Activated T-cell treated with anti-CD3 and anti-CD28 coated beads, Interleukin-2, amount 50 U/mL, for 24 hours (primary cell): Measurements from ENCODE around the gene RPL35.
A peak's percentile ranks its signal among the peaks of the same experiment; 100 is the strongest.

Source experiments
- DNase-seq: peaks from one replicate; pipeline ENCODE4 v3.0.0-alpha.2; 2020
- H3K27ac Mint-ChIP-seq: 2 replicates; pipeline ENCODE4 v1.8.0; 2020; ENCODE audit warnings: mild to moderate bottlenecking, mixed read lengths
- H3K27me3 Mint-ChIP-seq: 2 replicates; pipeline ENCODE4 v1.8.0; 2020; ENCODE audit warnings: mixed read lengths
- H3K36me3 Mint-ChIP-seq: 2 replicates; pipeline ENCODE4 v1.8.0; 2020; ENCODE audit warnings: low read depth, mixed read lengths
- H3K4me1 Mint-ChIP-seq: 2 replicates; pipeline ENCODE4 v1.8.0; 2020; ENCODE audit warnings: low read depth, mixed read lengths
- H3K4me3 Mint-ChIP-seq: 2 replicates; pipeline ENCODE4 v1.8.0; 2020; ENCODE audit warnings: mild to moderate bottlenecking, moderate library complexity, mixed read lengths
- H3K9me3 Mint-ChIP-seq: 2 replicates; pipeline ENCODE4 v1.8.0; 2020; ENCODE audit warnings: mixed read lengths

Gene RPL35

DNA sequence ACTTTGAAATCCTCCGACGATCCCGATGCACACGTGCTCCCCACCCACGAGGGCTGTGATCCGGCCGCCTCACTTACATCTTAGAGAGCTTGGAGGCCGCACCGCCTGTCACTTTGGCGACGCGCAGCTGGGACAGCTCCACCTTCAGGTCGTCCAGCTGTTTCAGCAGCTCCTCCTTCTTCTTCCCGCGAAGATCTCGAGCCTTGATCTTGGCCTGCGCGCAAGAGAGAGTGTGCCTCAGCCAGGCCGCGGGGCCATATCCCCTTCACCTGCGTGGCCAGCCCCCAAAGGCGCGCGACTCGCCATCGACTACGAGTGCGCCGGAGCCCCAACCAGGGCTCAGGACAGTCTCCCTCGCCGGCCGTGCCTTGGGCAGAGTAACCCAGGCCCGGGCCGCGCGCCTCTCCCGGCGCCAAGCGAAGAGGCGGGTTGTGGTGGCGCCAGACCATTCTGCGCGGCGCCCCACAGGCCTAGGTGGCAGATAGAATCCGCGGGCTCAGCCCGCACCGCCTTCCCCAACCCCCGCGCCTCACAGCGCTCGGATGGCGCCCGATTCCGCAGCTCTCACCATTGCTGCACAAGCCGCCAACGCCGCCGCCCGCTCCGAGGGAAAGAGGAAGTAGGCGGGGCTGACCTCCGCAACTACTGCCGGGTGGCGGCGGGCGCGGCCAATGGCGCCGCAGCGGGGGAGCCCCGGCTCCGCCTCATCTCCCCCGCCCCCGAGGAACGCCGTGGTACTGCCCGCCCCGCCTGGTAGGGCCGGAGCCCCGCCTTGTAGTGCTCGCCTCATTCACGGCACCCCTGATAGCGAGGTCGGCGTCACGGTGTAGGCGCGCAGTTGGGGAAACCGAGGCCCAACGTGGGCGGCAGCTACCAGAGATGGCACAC, at the start of gene RPL35, which contains the start of gene ARPC5L:
Gene RPL35 (minus strand): TSS at position 616 of the 888 bp plus-strand sequence. CDS start 45 bp downstream, at position 571.
Gene ARPC5L (plus strand): TSS at position 789 of the 888 bp plus-strand sequence. CDS start 7,161 bp downstream, outside the sequence.
- Mint-ChIP-seq H3K9me3 (no peaks in the 10 kb centered on the region), H3K27ac (peak within 1 kb of the TSS; percentile 98), H3K27me3 (no peaks in the 10 kb centered on the region), H3K4me1 (peaks cover 50% of the 10 kb centered on the region), H3K36me3 (peaks cover 59% of the 10 kb centered on the region), H3K4me3 (peak within 1 kb of the TSS; percentile 92)
- DNase-seq = peak; percentile 96

DNA sequence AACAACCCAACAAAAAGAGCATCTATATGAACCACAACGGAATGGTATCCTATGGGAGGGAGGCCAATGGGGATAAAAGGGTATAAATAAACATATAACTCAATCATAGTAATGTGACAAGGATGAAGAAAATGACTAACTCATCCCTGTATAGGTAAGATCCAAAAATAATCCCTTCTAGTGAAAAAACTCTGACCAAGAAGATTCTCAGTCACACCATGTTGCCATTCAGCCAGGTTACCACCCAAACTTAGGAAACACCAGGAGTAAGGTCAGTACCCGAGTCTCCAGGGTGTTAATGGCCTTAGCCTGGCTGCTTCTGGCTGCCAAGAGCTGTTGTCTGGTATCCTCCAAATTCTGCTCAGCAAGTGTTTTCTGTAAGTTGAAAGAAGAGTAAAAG, 46.3 kb upstream of the RPL35 start:
- DNase-seq = no peak
- peaks cover 67% of the 10 kb centered on the region for H3K36me3 Mint-ChIP-seq
- H3K4me3 Mint-ChIP-seq = no peak overlapping the region
- no peak overlapping the region for H3K27ac Mint-ChIP-seq
- H3K4me1 Mint-ChIP-seq = no peaks in the 10 kb centered on the region
- H3K9me3 Mint-ChIP-seq = no peaks in the 10 kb centered on the region
- H3K27me3 Mint-ChIP-seq = no peaks in the 10 kb centered on the region

DNA sequence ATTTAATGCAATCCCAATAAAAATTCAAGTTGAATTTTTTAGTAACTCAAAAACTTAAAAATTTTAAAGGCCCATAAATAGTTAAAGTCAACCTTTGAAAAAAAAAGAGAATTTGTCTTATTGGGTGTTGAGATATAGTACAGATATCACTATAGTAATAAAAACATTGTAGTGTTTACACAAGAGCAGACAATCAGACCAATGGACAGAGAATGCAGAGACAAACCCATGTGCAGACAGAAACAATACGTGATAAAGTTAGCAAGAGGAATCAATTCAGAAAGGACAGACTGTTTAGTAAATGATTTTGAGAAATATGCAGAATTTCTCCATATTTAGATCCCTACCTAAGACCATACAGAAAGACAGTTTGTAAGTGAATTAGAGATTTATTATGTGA, 45.2 kb upstream of the RPL35 start:
- Mint-ChIP-seq H3K9me3 (no peaks in the 10 kb centered on the region), H3K4me3 (no peak overlapping the region), H3K27ac (no peak overlapping the region), H3K4me1 (no peaks in the 10 kb centered on the region), H3K36me3 (peaks cover 66% of the 10 kb centered on the region), H3K27me3 (no peaks in the 10 kb centered on the region)
- no peak for DNase-seq

DNA sequence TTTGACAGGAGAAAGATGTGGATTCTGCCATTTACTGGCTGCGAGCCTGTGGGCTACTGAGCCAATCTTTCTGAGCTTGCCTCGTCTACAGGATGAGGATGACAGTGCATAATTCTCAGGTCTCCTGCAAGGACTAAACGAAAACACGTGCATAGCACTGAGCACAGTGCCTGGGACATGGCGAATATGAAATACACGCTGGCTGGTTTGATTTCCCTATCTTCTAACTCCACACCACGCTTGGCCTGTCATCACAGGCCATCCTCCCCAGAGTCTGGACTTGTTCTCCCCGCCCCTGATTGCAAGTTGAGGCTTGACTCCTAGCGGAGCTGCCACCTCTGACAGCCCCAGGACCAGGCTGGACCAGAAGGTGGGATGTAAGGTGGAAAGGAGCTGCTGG, 38.1 kb upstream of the RPL35 start:
- Mint-ChIP-seq H3K4me1 (peaks cover 7% of the 10 kb centered on the region), H3K36me3 (peaks cover 76% of the 10 kb centered on the region)

DNA sequence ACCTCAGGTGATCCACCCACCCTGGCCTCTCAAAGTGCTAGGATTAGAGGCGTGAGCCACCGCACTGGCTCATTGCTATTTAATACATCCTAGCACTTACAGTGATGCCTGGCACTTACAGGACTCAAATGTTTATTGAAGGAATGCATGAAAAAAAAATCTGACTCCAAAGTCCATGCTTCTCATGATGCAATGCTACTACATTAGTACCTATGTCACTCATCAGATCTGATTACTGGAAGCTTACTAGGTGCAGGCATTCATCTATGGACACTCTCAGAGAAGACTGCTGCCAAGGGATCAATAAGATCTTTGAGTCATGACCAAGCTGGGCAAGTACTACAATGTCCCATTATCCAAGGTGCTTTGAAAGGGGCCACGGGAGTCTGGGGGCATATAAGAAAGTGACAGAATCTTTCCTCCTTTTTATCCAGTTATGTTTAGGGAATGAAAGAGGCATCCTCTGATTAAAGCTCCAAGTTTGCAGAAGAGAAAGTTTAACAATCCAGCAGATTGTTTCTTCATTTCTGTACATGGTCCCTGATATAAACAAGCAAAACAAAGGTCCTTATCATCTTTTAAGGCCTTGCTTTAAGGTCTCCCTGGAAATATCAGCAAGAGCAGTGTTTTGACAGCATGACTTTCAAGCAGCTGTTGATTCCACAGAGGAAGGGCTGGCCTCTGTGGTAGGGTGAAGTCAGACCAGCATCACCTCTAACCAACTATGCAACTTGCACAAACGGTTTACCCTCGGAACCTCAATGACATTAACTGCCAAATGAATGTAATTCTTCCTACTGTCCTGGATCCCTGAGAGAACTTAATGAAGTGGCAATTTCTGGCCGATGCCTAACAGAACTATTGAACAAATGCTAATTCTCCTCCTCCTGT, 36.1 kb upstream of the RPL35 start:
- H3K36me3 Mint-ChIP-seq = peaks cover 84% of the 10 kb centered on the region
- H3K4me1 Mint-ChIP-seq = peaks cover 11% of the 10 kb centered on the region
- DNase-seq = no peak
- no peak overlapping the region for H3K4me3 Mint-ChIP-seq
- no peaks in the 10 kb centered on the region for H3K27me3 Mint-ChIP-seq
- H3K27ac Mint-ChIP-seq = no peak overlapping the region
- no peaks in the 10 kb centered on the region for H3K9me3 Mint-ChIP-seq

More for the DNA sequence above, 38.1 kb upstream of the RPL35 start:
- Mint-ChIP-seq H3K27ac (no peak overlapping the region), H3K27me3 (no peaks in the 10 kb centered on the region), H3K9me3 (no peaks in the 10 kb centered on the region), H3K4me3 (no peak overlapping the region)
- DNase-seq = no peak

DNA sequence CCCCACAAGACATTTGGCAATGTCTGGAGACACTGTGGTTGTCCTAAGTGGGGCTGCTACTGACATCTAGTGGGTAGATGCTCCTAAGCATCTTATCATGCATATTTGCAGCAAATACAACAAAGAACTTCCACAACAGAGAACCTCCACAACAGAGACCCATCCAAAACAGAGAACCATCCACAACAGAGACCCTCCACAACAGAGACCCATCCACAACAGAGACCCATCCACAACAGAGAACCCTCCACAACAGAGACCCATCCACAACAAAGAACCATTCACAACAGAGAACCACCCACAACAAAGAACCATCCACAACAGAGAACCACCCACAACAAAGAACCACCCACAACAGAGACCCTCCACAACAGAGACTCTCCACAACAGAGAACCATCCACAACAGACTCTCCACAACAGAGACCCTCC, 33.0 kb upstream of the RPL35 start:
- H3K4me3 Mint-ChIP-seq = no peak overlapping the region
- DNase-seq = no peak
- H3K36me3 Mint-ChIP-seq = peaks cover 92% of the 10 kb centered on the region
- peak overlapping the region; percentile 19 for H3K27ac Mint-ChIP-seq
- no peaks in the 10 kb centered on the region for H3K27me3 Mint-ChIP-seq
- H3K9me3 Mint-ChIP-seq = no peaks in the 10 kb centered on the region
- peaks cover 11% of the 10 kb centered on the region for H3K4me1 Mint-ChIP-seq

DNA sequence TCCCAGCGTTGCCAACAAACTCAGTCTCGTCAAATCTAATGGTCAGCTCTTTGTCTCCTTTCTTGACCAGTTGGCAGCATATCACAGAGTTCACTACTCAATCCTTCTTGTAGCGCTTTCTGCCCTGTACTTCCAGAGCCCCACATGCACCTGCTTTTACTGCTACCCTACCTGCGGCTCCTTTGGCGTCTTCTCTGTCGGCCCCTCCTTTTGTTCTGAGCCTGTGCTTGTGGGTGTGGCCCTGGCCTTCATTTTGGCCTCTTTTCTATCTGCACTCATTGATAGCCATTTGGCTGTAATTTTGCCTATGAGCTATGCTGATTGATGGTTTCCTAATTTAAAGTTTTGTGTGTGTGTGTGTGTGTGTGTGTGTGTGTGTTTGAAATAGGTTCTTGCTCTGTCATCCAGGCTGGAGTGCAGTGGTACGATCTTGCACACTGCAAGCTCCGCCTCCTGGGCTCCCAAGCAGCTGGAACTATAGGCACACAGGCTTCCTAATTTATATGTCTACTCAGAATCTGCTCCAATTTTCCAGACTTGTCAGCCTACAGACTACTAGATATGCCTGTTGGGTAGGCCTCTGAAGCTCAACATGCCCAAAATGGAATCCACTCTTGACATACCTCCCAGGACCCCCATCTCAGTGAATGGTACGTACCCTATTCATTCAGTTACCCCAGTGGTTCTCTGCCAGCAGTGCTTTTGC, 32.4 kb upstream of the RPL35 start:
- Mint-ChIP-seq H3K4me1 (peaks cover 11% of the 10 kb centered on the region), H3K36me3 (peaks cover 92% of the 10 kb centered on the region), H3K27me3 (no peaks in the 10 kb centered on the region), H3K4me3 (no peak overlapping the region), H3K27ac (no peak overlapping the region), H3K9me3 (no peaks in the 10 kb centered on the region)
- DNase-seq = peak; percentile 43

DNA sequence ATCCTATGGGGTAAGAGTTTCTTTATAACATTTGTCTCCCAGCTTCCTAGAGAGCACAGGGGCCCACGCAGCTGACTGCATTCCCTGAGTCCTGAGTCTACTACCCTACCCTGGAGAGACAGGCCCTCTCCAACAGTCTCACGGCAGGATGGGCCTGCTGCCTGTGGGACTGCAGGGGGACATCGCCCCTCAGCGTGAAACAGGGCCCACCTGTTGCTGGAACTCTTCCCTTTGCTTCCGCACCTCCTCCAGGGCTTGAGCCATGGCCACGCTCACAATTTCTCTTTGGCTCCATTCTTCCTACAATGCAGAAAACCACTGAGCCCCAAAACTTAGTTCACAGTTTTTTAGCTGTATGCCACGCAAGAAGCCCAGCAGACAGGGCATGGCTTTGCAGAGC, 28.4 kb upstream of the RPL35 start:
- H3K27ac Mint-ChIP-seq = no peak overlapping the region
- no peaks in the 10 kb centered on the region for H3K9me3 Mint-ChIP-seq
- peaks cover 6% of the 10 kb centered on the region for H3K4me1 Mint-ChIP-seq
- peaks cover 90% of the 10 kb centered on the region for H3K36me3 Mint-ChIP-seq
- no peak for DNase-seq
- H3K4me3 Mint-ChIP-seq = no peak overlapping the region
- no peaks in the 10 kb centered on the region for H3K27me3 Mint-ChIP-seq

DNA sequence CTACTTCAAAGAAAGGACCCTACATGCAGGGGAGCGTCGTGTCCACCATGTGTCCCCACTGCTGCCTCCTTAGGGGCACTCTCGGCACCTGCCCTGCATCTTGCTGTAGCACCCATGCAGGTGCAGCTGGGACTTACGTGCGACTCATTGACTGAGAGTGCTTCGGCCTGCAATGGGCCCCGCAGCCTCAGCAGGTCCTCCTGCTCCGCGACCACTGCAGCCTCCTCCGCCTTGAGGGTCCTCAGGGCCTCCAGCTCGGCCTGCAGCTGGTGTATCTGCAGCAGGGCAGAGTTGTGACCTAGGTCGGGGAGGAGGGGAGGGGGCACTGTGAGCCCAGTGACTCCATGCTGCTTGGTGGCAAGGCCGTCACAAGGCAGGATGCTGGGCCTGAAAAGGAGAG, 27.2 kb upstream of the RPL35 start:
- Mint-ChIP-seq H3K9me3 (no peaks in the 10 kb centered on the region), H3K36me3 (peaks cover 91% of the 10 kb centered on the region), H3K27ac (no peak overlapping the region), H3K4me1 (no peaks in the 10 kb centered on the region), H3K27me3 (no peaks in the 10 kb centered on the region), H3K4me3 (no peak overlapping the region)
- no peak for DNase-seq

DNA sequence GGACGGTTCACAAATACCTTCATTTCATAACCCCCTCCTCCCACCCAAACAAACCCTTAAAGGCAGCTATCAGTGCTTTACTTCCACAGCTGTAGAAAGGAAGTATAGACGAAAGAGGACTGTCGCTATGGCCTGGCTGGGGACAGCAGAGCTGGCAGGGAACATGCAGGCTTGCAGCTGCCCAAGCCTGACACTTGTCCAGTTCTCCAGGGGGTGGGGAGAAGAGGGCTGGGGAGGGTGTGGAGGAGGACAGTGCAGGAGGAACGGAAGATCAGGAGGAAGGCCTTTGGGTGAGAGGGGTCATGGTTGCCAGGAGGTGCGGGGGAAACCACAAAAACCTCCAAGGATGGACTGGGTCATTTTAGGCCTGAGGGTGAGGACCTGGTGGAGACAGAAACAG, 26.1 kb upstream of the RPL35 start:
- H3K4me1 Mint-ChIP-seq = no peaks in the 10 kb centered on the region
- no peaks in the 10 kb centered on the region for H3K27me3 Mint-ChIP-seq
- no peak for DNase-seq
- no peaks in the 10 kb centered on the region for H3K9me3 Mint-ChIP-seq
- H3K27ac Mint-ChIP-seq = no peak overlapping the region
- H3K36me3 Mint-ChIP-seq = peaks cover 87% of the 10 kb centered on the region
- no peak overlapping the region for H3K4me3 Mint-ChIP-seq

DNA sequence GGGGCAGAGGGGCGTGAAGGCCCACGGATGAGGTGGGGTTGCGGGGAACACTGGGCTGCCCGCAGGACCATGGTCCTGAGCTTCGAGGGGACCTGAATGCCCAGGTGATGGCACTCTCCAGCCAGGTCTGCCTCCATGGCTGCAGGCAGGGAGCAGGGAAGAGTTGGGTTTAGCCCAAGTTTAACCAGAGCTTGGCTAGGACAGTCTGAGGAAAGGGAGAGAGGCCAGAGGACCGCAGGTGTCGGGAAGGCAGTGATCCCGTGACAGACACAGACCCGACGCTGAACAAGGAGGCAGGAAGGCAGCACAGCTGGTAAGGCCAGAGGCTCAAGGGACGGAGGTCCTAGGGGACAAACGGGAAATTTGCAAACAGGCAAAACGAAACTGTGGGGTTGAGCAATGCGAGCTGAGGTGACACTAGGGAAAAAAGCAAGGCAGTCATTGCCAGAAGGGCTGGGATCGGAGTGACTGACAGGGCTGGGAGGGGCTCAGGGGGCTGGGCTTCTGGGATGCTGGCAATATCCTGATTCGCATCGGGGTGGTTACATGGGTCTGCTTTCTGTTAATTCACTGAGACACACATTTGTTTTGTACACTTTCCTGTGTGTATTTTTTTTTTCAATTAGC, 25.2 kb upstream of the RPL35 start:
- Mint-ChIP-seq H3K9me3 (no peaks in the 10 kb centered on the region), H3K27me3 (no peaks in the 10 kb centered on the region), H3K27ac (no peak overlapping the region), H3K4me1 (no peaks in the 10 kb centered on the region), H3K4me3 (no peak overlapping the region), H3K36me3 (peaks cover 90% of the 10 kb centered on the region)
- no peak for DNase-seq

DNA sequence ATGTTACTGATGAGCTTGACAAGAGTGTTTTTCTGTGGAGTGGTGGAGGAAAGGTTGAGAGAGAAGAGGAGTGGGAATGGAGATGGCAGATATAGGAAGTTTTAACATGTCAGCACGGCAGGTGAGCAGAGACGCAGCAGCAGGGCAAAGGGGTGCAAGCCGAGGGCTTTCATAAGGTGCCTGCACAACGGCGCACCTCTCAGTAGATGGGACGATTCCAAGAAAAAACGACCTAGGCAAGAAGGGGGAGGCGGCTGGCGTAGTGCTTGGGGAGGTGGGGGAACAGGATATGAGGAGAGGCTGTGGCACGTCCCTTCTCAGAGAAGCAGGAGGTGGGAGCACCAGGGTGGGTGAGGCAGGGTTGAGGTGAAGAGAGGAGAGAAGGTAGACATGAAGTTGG, 24.7 kb upstream of the RPL35 start:
- no peak overlapping the region for H3K4me3 Mint-ChIP-seq
- peaks cover 91% of the 10 kb centered on the region for H3K36me3 Mint-ChIP-seq
- H3K4me1 Mint-ChIP-seq = no peaks in the 10 kb centered on the region
- no peak for DNase-seq
- H3K9me3 Mint-ChIP-seq = no peaks in the 10 kb centered on the region
- H3K27ac Mint-ChIP-seq = no peak overlapping the region
- no peaks in the 10 kb centered on the region for H3K27me3 Mint-ChIP-seq

DNA sequence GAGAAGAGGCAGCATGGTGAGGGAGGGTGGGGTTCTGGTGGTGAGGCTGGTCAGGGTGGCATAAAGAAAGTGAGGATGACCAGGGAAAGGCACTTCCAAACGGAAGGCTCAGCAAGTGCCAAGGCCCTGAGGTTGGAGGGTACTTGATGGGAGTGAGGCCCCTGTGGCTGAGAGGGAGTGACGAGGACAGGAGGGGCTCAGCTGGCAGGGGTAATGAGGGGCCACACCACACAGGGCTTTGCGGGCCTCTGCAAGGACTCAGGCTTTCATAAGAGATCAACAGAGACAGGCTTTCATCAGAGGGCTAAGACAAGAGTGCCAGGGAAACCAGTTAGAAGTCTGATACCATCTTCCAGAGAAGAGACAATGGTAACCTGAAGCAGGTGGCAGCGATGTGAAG, 23.8 kb upstream of the RPL35 start:
- H3K36me3 Mint-ChIP-seq = peaks cover 91% of the 10 kb centered on the region
- H3K4me1 Mint-ChIP-seq = no peaks in the 10 kb centered on the region
- H3K27ac Mint-ChIP-seq = no peak overlapping the region
- no peak for DNase-seq
- H3K27me3 Mint-ChIP-seq = no peaks in the 10 kb centered on the region
- no peak overlapping the region for H3K4me3 Mint-ChIP-seq
- no peaks in the 10 kb centered on the region for H3K9me3 Mint-ChIP-seq

DNA sequence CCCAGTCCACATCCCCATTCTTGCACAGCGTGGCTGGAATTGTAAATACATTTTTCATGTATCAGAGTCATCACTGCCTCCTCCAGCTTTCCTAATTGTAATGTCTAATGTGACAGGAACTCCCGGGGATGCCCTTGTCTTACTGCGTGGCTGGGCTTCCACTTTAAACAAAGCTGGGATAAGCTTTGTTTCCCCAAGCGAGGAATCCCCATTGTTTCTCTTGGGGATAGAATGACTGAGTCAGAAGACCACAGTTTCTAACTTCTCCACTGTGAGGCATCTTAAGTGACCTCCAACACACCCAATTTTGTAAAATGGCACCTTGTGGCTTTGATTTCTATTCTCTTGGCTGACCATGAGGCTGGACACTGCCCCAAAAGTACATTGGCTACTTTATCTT, 22.6 kb upstream of the RPL35 start:
- no peak for DNase-seq
- Mint-ChIP-seq H3K27me3 (no peaks in the 10 kb centered on the region), H3K9me3 (no peaks in the 10 kb centered on the region), H3K4me3 (no peak overlapping the region), H3K27ac (no peak overlapping the region), H3K4me1 (peaks cover under 1% of the 10 kb centered on the region), H3K36me3 (peaks cover 91% of the 10 kb centered on the region)
